Spleen (tissue), 11 donors: ENCODE measurements around the gene IL3. TPM values are rescaled to one million over a fixed set of nuclear protein-coding genes. Genes with fewer than 3 reads are reported as not detected.

Source experiments
- DNase-seq: peaks from one replicate; pipeline ENCODE4 v3.0.0-alpha.2; 2020
- H3K27ac ChIP-seq, 8 donors: fragments of 200-600 bp; sonication (generic) in 7 of 8; 1 replicate in 4 of 8; 2 replicates in 4 of 8; pipeline versions ENCODE4 v1.5.0 to v1.8.0; 2016 to 2021; ENCODE audit warnings: inconsistent platforms in 4 of 8, mild to moderate bottlenecking in 4 of 8, moderate library complexity in 1 of 8
- H3K27me3 ChIP-seq, 7 donors: fragments of 200-600 bp; sonication (generic) in 6 of 7; replicated peaks in 1 of 7; 1 replicate in 4 of 7; 2 replicates in 3 of 7; pipeline versions ENCODE4 v1.5.0 to v1.8.0; 2016 to 2021; ENCODE audit warnings: inconsistent platforms in 3 of 7, mild to moderate bottlenecking in 1 of 7
- H3K36me3 ChIP-seq, 6 donors: fragments of 200-600 bp; sonication (generic) in 5 of 6; 1 replicate in 4 of 6; 2 replicates in 2 of 6; pipeline versions ENCODE4 v1.5.0 to v1.8.0; 2016 to 2021; ENCODE audit warnings: inconsistent platforms in 2 of 6
- H3K4me1 ChIP-seq, 6 donors: fragments of 200-600 bp; sonication (generic) in 5 of 6; 1 replicate in 3 of 6; 2 replicates in 3 of 6; pipeline versions ENCODE4 v1.5.0 to v1.8.0; 2016 to 2021; ENCODE audit warnings: inconsistent platforms in 3 of 6
- H3K4me3 ChIP-seq, 8 donors: fragments of 200-600 bp; sonication (generic) in 7 of 8; 1 replicate in 4 of 8; 2 replicates in 4 of 8; pipeline versions ENCODE4 v1.5.0 to v1.8.0; 2016 to 2021; ENCODE audit warnings: inconsistent platforms in 4 of 8, mild to moderate bottlenecking in 4 of 8, moderate library complexity in 2 of 8
- H3K9me3 ChIP-seq, 8 donors: fragments of 200-600 bp; sonication (generic) in 7 of 8; 1 replicate in 4 of 8; 2 replicates in 4 of 8; pipeline versions ENCODE4 v1.5.0 to v1.8.0; 2016 to 2021; ENCODE audit warnings: inconsistent platforms in 4 of 8
- POLR2A ChIP-seq, 3 donors: fragments of 450-650 bp; IDR thresholded peaks; one replicate each; pipeline ENCODE4 v1.5.1; 2017; ENCODE audit warnings: antibody characterized with exemption in 3 of 3, mild to moderate bottlenecking in 1 of 3
- POLR2AphosphoS5 ChIP-seq, 3 donors: sonication (generic); formaldehyde crosslinking; IDR thresholded peaks; one replicate each; pipeline ENCODE4 v1.5.1; 2017; ENCODE audit warnings: antibody characterized with exemption in 3 of 3
- WGBS, 5 donors: extraction: QIAGEN DNeasy Blood & Tissue Kit in 3 of 5; methylation state at CpG; one replicate each; pipeline versions ENCODE4 v1.1.5 to v1.1.7; 2013 to 2018; 5-methylcytosine and 5-hydroxymethylcytosine counted together
- intact Hi-C: fragments of 100-400 bp; cut with DNase I; formaldehyde crosslinking; loops from one replicate; pipeline ENCODE4 v1.15.0; 2023; ENCODE audit warnings: low total_unique reads
- polyA plus RNA-seq, 3 donors: library from polyadenylated mRNA; stranded (reverse); fragments of 200-250 nt; gene quantifications; one replicate each; pipeline ENCODE4 v1.2.1, GENCODE V29; 2013
- total RNA-seq, 7 donors: library from RNA; depleted of rRNA in 3 of 7; stranded (reverse); fragments of >200 nt in 3 of 7; fragmentation: NEBNext Ultra II Directional in 4 of 7; extraction: Animal tissue kit (Norgen Biotek cat#: 25700) in 4 of 7; gene quantifications; one replicate each; pipeline versions ENCODE4 v1.1.0 to v1.2.1, GENCODE V29; 2016 to 2021
- TF ChIP-seq, protein P1 (sequence below), 11 experiments: fragments of 200-600 bp in 7 of 11; fragments of 450-650 bp in 4 of 11; sonication (generic) in 4 of 11; IDR thresholded peaks in 8 of 11; conservative IDR thresholded peaks in 3 of 11; 1 replicate in 7 of 11; 2 replicates in 4 of 11; pipeline versions ENCODE4 v1.4.0 to v1.8.0; 2016 to 2021; ENCODE audit warnings: antibody characterized with exemption in 11 of 11, inconsistent platforms in 4 of 11, mild to moderate bottlenecking in 1 of 11
- donor health status: healthy with polysubstance abuse.
- donor health status: DM: no; HTN: no; CAD: no; lungs with moderate emphysema.
- donor health status: DM: no; HTN: no; CAD: no.
- donor health status: Bipolar disorder and iron deficiency.
- donor health status: healthy.
- donor health status: DM: no; HTN: no; CAD: no.
- donor health status: DM: yes; HTN: yes; CAD: no.

The IL3 gene
- total and polyA plus RNA-seq, 10 donors: not detected

GRCh38 chr5:132054697-132055440, 5.6 kb upstream of the IL3 start:
- Histone ChIP-seq H3K4me1 (peaks cover 0 to 5% (median 0%) of the 10 kb centered on the region in 6 donors), H3K36me3 (no peaks in the 10 kb centered on the region), H3K27me3 (no peaks in the 10 kb centered on the region), H3K27ac (no peak overlapping the region), H3K4me3 (no peak overlapping the region), H3K9me3 (no peaks in the 10 kb centered on the region)
- TF ChIP-seq POLR2AphosphoS5 (IDR thresholded peaks at IDR 0.05) (no peak), POLR2A (IDR thresholded peaks at IDR 0.05) (no peak)
- WGBS, 5 donors: 67 to 80% (median 71%) methylated on average over 9 of the region's 9 CpGs
- DNase-seq: peak; percentile 48
- intact Hi-C loops: no loop called here

- Histone ChIP-seq H3K4me3 (no peak overlapping the region), H3K27ac (no peak overlapping the region), H3K9me3 (no peaks in the 10 kb centered on the region), H3K4me1 (peaks cover 0 to 5% (median 0%) of the 10 kb centered on the region in 6 donors), H3K36me3 (no peaks in the 10 kb centered on the region), H3K27me3 (no peaks in the 10 kb centered on the region)
- no peak for DNase-seq
- WGBS, 5 donors: 90 to 100% (median 97%) methylated on average over 1 of the region's 1 CpG
- intact Hi-C loops: no loop called here
- TF ChIP-seq POLR2AphosphoS5 (IDR thresholded peaks at IDR 0.05): no peak
- no peak for TF ChIP-seq POLR2A (IDR thresholded peaks at IDR 0.05)
- TF ChIP-seq, protein P1, sequence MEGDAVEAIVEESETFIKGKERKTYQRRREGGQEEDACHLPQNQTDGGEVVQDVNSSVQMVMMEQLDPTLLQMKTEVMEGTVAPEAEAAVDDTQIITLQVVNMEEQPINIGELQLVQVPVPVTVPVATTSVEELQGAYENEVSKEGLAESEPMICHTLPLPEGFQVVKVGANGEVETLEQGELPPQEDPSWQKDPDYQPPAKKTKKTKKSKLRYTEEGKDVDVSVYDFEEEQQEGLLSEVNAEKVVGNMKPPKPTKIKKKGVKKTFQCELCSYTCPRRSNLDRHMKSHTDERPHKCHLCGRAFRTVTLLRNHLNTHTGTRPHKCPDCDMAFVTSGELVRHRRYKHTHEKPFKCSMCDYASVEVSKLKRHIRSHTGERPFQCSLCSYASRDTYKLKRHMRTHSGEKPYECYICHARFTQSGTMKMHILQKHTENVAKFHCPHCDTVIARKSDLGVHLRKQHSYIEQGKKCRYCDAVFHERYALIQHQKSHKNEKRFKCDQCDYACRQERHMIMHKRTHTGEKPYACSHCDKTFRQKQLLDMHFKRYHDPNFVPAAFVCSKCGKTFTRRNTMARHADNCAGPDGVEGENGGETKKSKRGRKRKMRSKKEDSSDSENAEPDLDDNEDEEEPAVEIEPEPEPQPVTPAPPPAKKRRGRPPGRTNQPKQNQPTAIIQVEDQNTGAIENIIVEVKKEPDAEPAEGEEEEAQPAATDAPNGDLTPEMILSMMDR (IDR thresholded peaks at IDR 0.05 in 8 of 11, conservative IDR thresholded peaks at IDR 0.05 in 3 of 11): no peak
These were observed 5.0 kb upstream of the IL3 start for GRCh38 chr5:132055441-132055807.

GRCh38 chr5:132055808-132056609, 4.4 kb upstream of the IL3 start:
- intact Hi-C loops: no loop called here
- peak; percentile 62 for DNase-seq
- TF ChIP-seq POLR2A (IDR thresholded peaks at IDR 0.05): no peak
- no peak for TF ChIP-seq POLR2AphosphoS5 (IDR thresholded peaks at IDR 0.05)
- TF ChIP-seq, protein P1 (IDR thresholded peaks at IDR 0.05 in 8 of 11, conservative IDR thresholded peaks at IDR 0.05 in 3 of 11): no peak
- Histone ChIP-seq H3K4me3 (no peak overlapping the region), H3K27me3 (no peaks in the 10 kb centered on the region), H3K36me3 (no peaks in the 10 kb centered on the region), H3K4me1 (peaks cover 0 to 5% (median 0%) of the 10 kb centered on the region in 6 donors), H3K27ac (peak overlapping the region in 1 of 8 donors; percentile 36), H3K9me3 (no peaks in the 10 kb centered on the region)
- WGBS, 5 donors: 63 to 86% (median 67%) methylated on average over 10 to 12 of the region's 12 CpGs

DNA sequence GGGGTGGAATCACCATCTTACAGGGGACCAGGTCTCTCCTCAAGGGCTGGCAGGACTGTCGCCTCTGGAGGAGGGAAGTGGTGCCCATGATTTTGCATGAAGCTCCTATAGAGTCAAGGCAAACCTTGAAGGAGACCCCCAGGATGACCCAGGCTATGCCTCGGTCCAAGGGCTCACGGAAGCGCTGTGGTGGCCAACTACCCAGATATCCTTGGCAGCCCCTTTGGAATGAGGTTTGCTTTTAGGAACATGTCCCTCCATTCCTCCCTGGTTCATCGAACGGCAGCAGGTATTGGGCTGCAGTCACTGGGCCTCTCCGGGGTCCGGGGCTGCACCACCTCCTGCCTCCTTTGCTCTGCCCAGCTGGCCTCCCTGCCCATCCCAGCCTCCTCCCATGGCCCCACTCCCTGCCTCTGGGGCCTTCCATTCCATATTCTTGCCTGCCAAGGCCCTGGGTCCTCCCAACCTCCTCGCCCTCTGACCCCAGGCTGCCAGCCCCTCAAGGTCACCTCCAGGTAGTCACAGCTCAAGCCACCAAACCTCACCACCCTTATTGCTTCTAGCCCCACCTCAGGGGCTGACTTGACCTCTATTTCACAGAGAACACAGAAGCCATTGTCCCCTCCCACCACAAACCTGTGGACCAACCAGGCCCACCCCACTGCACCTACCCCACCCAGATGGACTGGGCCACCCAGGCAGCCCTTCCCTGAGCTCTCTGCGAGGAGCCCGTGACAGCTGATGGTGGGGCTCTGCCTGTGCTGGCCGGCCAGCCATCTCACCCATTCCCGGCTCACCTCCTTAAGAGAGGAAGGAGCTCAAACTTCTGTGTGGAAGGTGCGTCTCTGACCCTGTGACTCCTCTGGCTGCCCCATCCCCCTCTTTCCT, 3.6 kb upstream of the IL3 start:
- no peaks in the 10 kb centered on the region for H3K9me3 ChIP-seq
- intact Hi-C loops: no loop called here
- DNase-seq: peak; percentile 72
- 86 to 91% (median 88%) methylated on average over 13 to 14 of the region's 14 CpGs for WGBS, 5 donors
- H3K4me3 ChIP-seq: no peak overlapping the region
- H3K27ac ChIP-seq: no peak overlapping the region
- H3K27me3 ChIP-seq: no peaks in the 10 kb centered on the region
- H3K36me3 ChIP-seq: no peaks in the 10 kb centered on the region
- TF ChIP-seq POLR2A (IDR thresholded peaks at IDR 0.05) (no peak), POLR2AphosphoS5 (IDR thresholded peaks at IDR 0.05) (no peak)
- TF ChIP-seq, protein P1 (IDR thresholded peaks at IDR 0.05 in 8 of 11, conservative IDR thresholded peaks at IDR 0.05 in 3 of 11): no peak
- peaks cover 0 to 5% (median 0%) of the 10 kb centered on the region in 6 donors for H3K4me1 ChIP-seq
